B cell (primary cell): ENCODE results near the gene ALG1. TPM values are rescaled to one million over a fixed set of nuclear protein-coding genes. Genes with fewer than 3 reads are reported as not detected.

ENCODE experiments used
- ATAC-seq: fragments of 200-7000 bp; cut with Tn5 transposase; one replicate; pipeline ENCODE4 v1.10.0; 2021; ENCODE audit warnings: low read depth, mild to moderate bottlenecking, moderate number of reproducible peaks, moderate library complexity
- CTCF ChIA-PET: fragments of 350-600 bp; sonication (Branson Sonifier 250); formaldehyde crosslinking; loops from one replicate; lab custom pipeline; 2021; ENCODE audit warnings: antibody characterized with exemption, inconsistent platforms; lab: Charles Lee
- POLR2A ChIA-PET: fragments of 350-600 bp; sonication (Branson Sonifier 250); formaldehyde crosslinking; loops from one replicate; lab custom pipeline; 2021; ENCODE audit warnings: antibody characterized with exemption; lab: Charles Lee
- DNase-seq: peaks from one replicate; pipeline ENCODE4 v3.0.0; 2013
- H2AFZ ChIP-seq: 2 replicates; pipeline ENCODE4 v1.6.1; 2012; ENCODE audit warnings: mild to moderate bottlenecking, low read depth, low read length; ENCODE audit not compliant: insufficient read depth, poor library complexity, severe bottlenecking
- H3K27ac ChIP-seq, 2 donors: 1 replicate in 1 of 2; 2 replicates in 1 of 2; pipeline ENCODE4 v1.5.1; 2012 to 2013; ENCODE audit warnings: low read length in 2 of 2, mild to moderate bottlenecking in 2 of 2, moderate library complexity in 1 of 2
- H3K27me3 ChIP-seq, 4 experiments: fragments of 200-600 bp in 1 of 4; sonication (generic) in 1 of 4; replicated peaks in 1 of 4; 1 replicate in 2 of 4; 2 replicates in 2 of 4; pipeline versions ENCODE4 v1.6.1 to v1.7.0; 2013 to 2016; ENCODE audit warnings: low read length in 3 of 4, mild to moderate bottlenecking in 2 of 4, mixed read lengths in 1 of 4, moderate library complexity in 1 of 4; ENCODE audit not compliant: insufficient read depth in 4 of 4, control insufficient read depth in 3 of 4; ENCODE audit errors: control extremely low read depth in 1 of 4
- H3K36me3 ChIP-seq, 2 experiments: replicated peaks in 1 of 2; 1 replicate in 1 of 2; 2 replicates in 1 of 2; pipeline versions ENCODE4 v1.6.1 to v1.7.1; 2013; ENCODE audit warnings: low read length in 1 of 2; ENCODE audit not compliant: insufficient read depth in 2 of 2, control insufficient read depth in 1 of 2; ENCODE audit errors: control extremely low read depth in 1 of 2, extremely low read depth in 1 of 2
- H3K4me1 ChIP-seq, 2 donors: fragments of 200-600 bp in 1 of 2; sonication (generic) in 1 of 2; 1 replicate in 1 of 2; 2 replicates in 1 of 2; pipeline versions ENCODE4 v1.5.1 to v1.6.1; 2013 to 2017; ENCODE audit warnings: low read length in 2 of 2; ENCODE audit not compliant: control insufficient read depth in 2 of 2, insufficient read depth in 2 of 2
- H3K4me2 ChIP-seq: replicated peaks from 2 replicates; pipeline ENCODE3; 2012; ENCODE audit warnings: mild to moderate bottlenecking, low read depth, low read length; ENCODE audit not compliant: poor library complexity, severe bottlenecking
- H3K4me3 ChIP-seq, 5 experiments: fragments of 200-600 bp in 1 of 5; sonication (generic) in 1 of 5; 1 replicate in 3 of 5; 2 replicates in 2 of 5; pipeline versions ENCODE4 v1.5.1 to v1.7.0; 2011 to 2016; ENCODE audit warnings: low read length in 4 of 5, mild to moderate bottlenecking in 4 of 5, low read depth in 2 of 5, control low read depth in 1 of 5, moderate library complexity in 1 of 5; ENCODE audit not compliant: insufficient read depth in 1 of 5; ENCODE audit errors: control extremely low read depth in 1 of 5, extremely low read depth in 1 of 5
- H3K79me2 ChIP-seq: fragments of 200-600 bp; sonication (generic); one replicate; pipeline ENCODE4 v1.6.0; 2016; ENCODE audit warnings: low read length; ENCODE audit not compliant: control insufficient read depth, insufficient read depth
- H3K9ac ChIP-seq: fragments of 200-600 bp; sonication (generic); 2 replicates; pipeline ENCODE4 v1.6.1; 2017; ENCODE audit warnings: mild to moderate bottlenecking, low read length, moderate library complexity
- H3K9me3 ChIP-seq, 3 donors: one replicate each; pipeline versions ENCODE4 v1.6.1 to v1.7.1; 2013; ENCODE audit warnings: low read length in 2 of 3; ENCODE audit not compliant: control insufficient read depth in 2 of 3, insufficient read depth in 1 of 3; ENCODE audit errors: control extremely low read depth in 1 of 3
- H4K20me1 ChIP-seq: 2 replicates; pipeline ENCODE4 v1.6.0; 2012; ENCODE audit warnings: mild to moderate bottlenecking, low read length; ENCODE audit not compliant: insufficient read depth, control insufficient read depth, poor library complexity, severe bottlenecking
- H3K27ac Mint-ChIP-seq: one replicate; pipeline ENCODE4 v1.8.0; 2021; ENCODE audit warnings: mixed read lengths
- H3K27me3 Mint-ChIP-seq: one replicate; pipeline ENCODE4 v1.8.0; 2021; ENCODE audit warnings: mixed read lengths
- H3K4me1 Mint-ChIP-seq: one replicate; pipeline ENCODE4 v1.8.0; 2021; ENCODE audit warnings: mixed read lengths
- H3K4me3 Mint-ChIP-seq: one replicate; pipeline ENCODE4 v1.8.0; 2021; ENCODE audit warnings: mixed read lengths
- H3K9me3 Mint-ChIP-seq: one replicate; pipeline ENCODE4 v1.8.0; 2022; ENCODE audit warnings: mixed read lengths; ENCODE audit not compliant: insufficient read depth
- EZH2 ChIP-seq: IDR thresholded peaks from 2 replicates; pipeline ENCODE4 v1.6.1; 2012; ENCODE audit warnings: borderline replicate concordance, low read depth, mild to moderate bottlenecking, moderate library complexity, low read length; ENCODE audit not compliant: insufficient read depth, poor library complexity, severe bottlenecking
- WGBS: methylation state at CpG from one replicate; pipeline ENCODE4 v1.1.5; 2013; ENCODE audit warnings: missing lambda C conversion rate; ENCODE audit not compliant: insufficient coverage; 5-methylcytosine and 5-hydroxymethylcytosine counted together
- intact Hi-C: fragments of 100-400 bp; cut with micrococcal nuclease; formaldehyde crosslinking; loops from one replicate; pipeline ENCODE4 v1.10.0; 2022
- polyA plus RNA-seq: library from polyadenylated mRNA; depleted of rRNA; stranded (reverse); fragments of >200 nt; gene quantifications from 2 replicates; pipeline ENCODE4 v1.2.3, GENCODE V29; 2012
- total RNA-seq, 2 donors: library from RNA; stranded (reverse); fragments of 120-200 nt in 1 of 2; gene quantifications; 1 replicate in 1 of 2; 2 replicates in 1 of 2; pipeline versions ENCODE4 v1.2.3 to v1.2.4, GENCODE V29; 2013 to 2022
- TF ChIP-seq, protein P1 (sequence below): fragments of 200-600 bp; IDR thresholded peaks from one replicate; pipeline ENCODE4 v1.8.0; 2022; ENCODE audit warnings: antibody characterized with exemption, mild to moderate bottlenecking

Gene ALG1
- total and polyA plus RNA-seq, 2 donors (not counting 1 experiment from before 2014, with no cell fraction given), result 12.2 to 24.2 TPM

GRCh38 chr16:5054876-5055865 lies 16.5 kb upstream of the ALG1 start:
- DNase-seq (no peak), ATAC-seq (no peak)
- H3K4me3 ChIP-seq, result no peak overlapping the region
- intact Hi-C loops, result no loop called here
- H3K36me3 ChIP-seq, result no peaks in the 10 kb centered on the region
- Mint-ChIP-seq H3K9me3 (peaks cover 3% of the 10 kb centered on the region), H3K27me3 (no peaks in the 10 kb centered on the region), H3K4me1 (no peaks in the 10 kb centered on the region), H3K27ac (no peak overlapping the region), H3K4me3 (no peak overlapping the region)
- no peaks in the 10 kb centered on the region for H4K20me1 ChIP-seq
- H3K4me2 ChIP-seq, result no peak overlapping the region
- H3K9ac ChIP-seq, result no peak overlapping the region
- H2AFZ ChIP-seq, result no peak overlapping the region
- H3K9me3 ChIP-seq, result peaks cover 0 to 2% (median 0%) of the 10 kb centered on the region in 3 donors
- no peaks in the 10 kb centered on the region for H3K79me2 ChIP-seq
- 91% methylated on average over 10 of the region's 16 CpGs for WGBS
- ChIA-PET POLR2A (no interaction called here), CTCF (interaction anchor here (1.2 to 1.9 kb wide), 3 partner anchors 17 to 37 kb away, joined by 3 to 4 read pairs (median 3); partner anchors contain the start of gene ALG1)
- no peak overlapping the region for H3K27ac ChIP-seq
- peaks cover 0 to 2% (median 0%) of the 10 kb centered on the region in 4 experiments for H3K27me3 ChIP-seq
- H3K4me1 ChIP-seq, result no peaks in the 10 kb centered on the region
- TF ChIP-seq, protein P1, sequence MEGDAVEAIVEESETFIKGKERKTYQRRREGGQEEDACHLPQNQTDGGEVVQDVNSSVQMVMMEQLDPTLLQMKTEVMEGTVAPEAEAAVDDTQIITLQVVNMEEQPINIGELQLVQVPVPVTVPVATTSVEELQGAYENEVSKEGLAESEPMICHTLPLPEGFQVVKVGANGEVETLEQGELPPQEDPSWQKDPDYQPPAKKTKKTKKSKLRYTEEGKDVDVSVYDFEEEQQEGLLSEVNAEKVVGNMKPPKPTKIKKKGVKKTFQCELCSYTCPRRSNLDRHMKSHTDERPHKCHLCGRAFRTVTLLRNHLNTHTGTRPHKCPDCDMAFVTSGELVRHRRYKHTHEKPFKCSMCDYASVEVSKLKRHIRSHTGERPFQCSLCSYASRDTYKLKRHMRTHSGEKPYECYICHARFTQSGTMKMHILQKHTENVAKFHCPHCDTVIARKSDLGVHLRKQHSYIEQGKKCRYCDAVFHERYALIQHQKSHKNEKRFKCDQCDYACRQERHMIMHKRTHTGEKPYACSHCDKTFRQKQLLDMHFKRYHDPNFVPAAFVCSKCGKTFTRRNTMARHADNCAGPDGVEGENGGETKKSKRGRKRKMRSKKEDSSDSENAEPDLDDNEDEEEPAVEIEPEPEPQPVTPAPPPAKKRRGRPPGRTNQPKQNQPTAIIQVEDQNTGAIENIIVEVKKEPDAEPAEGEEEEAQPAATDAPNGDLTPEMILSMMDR, result no peak
- TF ChIP-seq EZH2, result no peak

DNA sequence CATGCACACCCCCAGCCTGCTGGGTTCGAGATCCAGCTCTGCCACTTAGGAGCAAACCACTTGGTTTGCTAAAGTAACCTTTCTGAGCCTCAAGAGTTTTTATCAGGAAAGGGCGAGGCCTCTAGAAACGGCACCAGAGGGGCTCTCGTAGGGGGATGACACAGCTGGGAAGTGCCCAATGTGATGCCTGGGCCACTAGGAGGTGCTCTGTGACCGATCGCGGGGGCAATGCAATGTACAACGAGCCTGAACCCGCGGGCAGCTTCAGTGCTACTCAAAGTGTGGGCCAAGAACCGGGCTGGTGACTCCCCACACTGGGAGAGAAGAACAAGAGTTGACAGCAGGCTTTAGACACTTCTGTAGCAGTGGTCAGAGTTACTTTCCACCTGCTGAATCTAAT lies 15.3 kb upstream of the ALG1 start:
- H3K36me3 ChIP-seq, result no peaks in the 10 kb centered on the region
- peak; percentile 51 for ATAC-seq
- no peaks in the 10 kb centered on the region for H4K20me1 ChIP-seq
- 11% methylated on average over 9 of the region's 11 CpGs for WGBS
- H3K4me1 Mint-ChIP-seq, result no peaks in the 10 kb centered on the region
- H3K27ac ChIP-seq, result no peak overlapping the region
- no peak for TF ChIP-seq EZH2
- TF ChIP-seq, protein P1, result peak; percentile 21
- no peak for DNase-seq
- CTCF ChIA-PET, result interaction anchor here (1.2 to 1.5 kb wide), 2 partner anchors 16 to 36 kb away, joined by 3 to 10 read pairs; partner anchors contain the start of gene ALG1
- no peaks in the 10 kb centered on the region for H3K79me2 ChIP-seq
- H2AFZ ChIP-seq, result peak overlapping the region; percentile 21
- H3K4me1 ChIP-seq, result no peaks in the 10 kb centered on the region
- H3K27ac Mint-ChIP-seq, result no peak overlapping the region
- POLR2A ChIA-PET, result no interaction called here
- H3K27me3 Mint-ChIP-seq, result no peaks in the 10 kb centered on the region
- no peak overlapping the region for H3K4me3 ChIP-seq
- no peaks in the 10 kb centered on the region for H3K9me3 Mint-ChIP-seq
- no peak overlapping the region for H3K4me2 ChIP-seq
- H3K27me3 ChIP-seq, result peaks cover 0 to 2% (median 0%) of the 10 kb centered on the region in 4 experiments
- intact Hi-C loops, result loop anchor here (1.0 kb wide), 1 partner anchor 28 kb away; no protein-coding TSS in a partner anchor
- no peak overlapping the region for H3K9ac ChIP-seq
- H3K4me3 Mint-ChIP-seq, result no peak overlapping the region
- peaks cover 0 to 2% (median 0%) of the 10 kb centered on the region in 3 donors for H3K9me3 ChIP-seq
